Neuron (in vitro differentiated cells): ENCODE results near the gene RSRC1.
"Not testable (repeated sequence)": the region's sequence is repeated elsewhere in the genome, so short reads cannot be mapped to it uniquely, and the experiment has no call there.

ENCODE experiments used
- H2AFZ ChIP-seq: one replicate; pipeline ENCODE4 v1.6.1; 2013; ENCODE audit warnings: low read depth, mild to moderate bottlenecking, inconsistent platforms, low read length, moderate library complexity
- H3K27me3 ChIP-seq: one replicate; pipeline ENCODE4 v1.6.1; 2013; ENCODE audit warnings: low read length; ENCODE audit not compliant: insufficient read depth
- H3K36me3 ChIP-seq: one replicate; pipeline ENCODE4 v1.6.1; 2013; ENCODE audit warnings: low read length; ENCODE audit not compliant: insufficient read depth
- H3K4me1 ChIP-seq: one replicate; pipeline ENCODE4 v1.6.1; 2013; ENCODE audit warnings: low read length; ENCODE audit not compliant: insufficient read depth
- H3K4me3 ChIP-seq: 2 replicates; pipeline ENCODE4 v1.5.1; 2013; ENCODE audit warnings: mild to moderate bottlenecking, low read length, moderate library complexity
- H3K9me3 ChIP-seq: one replicate; pipeline ENCODE4 v1.6.1; 2013; ENCODE audit warnings: low read length

Gene RSRC1

DNA sequence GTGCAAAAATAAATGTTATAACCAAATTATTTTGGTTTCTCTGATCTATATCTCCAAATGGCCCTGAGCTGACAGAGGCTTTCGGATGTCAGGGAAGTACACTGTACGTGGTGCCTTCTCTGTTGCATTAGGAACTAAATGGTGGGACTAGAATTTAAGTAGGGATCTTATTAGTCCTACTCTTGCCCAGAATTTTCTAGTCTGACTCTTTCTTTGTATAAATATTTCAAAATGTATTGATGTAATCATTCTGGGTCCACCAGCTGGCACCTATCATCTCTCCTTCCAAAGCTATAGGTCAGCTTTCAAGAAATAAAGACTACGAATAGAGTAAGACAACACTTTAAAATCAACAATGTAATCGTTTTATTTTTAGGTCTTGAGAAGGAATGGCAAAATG lies 438.8 kb downstream of the RSRC1 start:
- H3K9me3 ChIP-seq, result peaks cover 2% of the 10 kb centered on the region
- H3K4me1 ChIP-seq, result no peaks in the 10 kb centered on the region
- no peak overlapping the region for H2AFZ ChIP-seq
- H3K36me3 ChIP-seq, result peaks cover 2% of the 10 kb centered on the region
- H3K27me3 ChIP-seq, result no peaks in the 10 kb centered on the region
- H3K4me3 ChIP-seq, result no peak overlapping the region

DNA sequence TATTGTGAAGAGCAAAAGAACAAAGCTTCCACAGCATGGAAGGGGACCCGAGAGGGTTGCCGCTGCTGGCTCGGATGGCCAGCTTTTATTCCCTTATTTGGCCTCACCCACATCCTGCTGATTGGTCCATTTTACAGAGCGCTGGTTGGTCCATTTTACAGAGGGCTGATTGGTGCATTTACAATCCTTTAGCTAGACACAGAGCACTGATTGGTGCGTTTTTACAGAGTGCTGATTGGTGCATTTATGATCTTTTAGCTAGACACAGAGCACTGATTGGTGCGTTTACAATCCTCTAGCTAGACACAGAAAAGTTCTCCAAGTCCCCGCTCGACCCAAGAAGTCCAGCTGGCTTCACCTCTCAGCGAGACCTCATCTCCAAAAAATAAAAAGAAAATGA lies 440.0 kb downstream of the RSRC1 start:
- not testable (repeated sequence) for H3K4me1 ChIP-seq, H3K36me3 ChIP-seq, H3K4me3 ChIP-seq, H3K9me3 ChIP-seq, H2AFZ ChIP-seq, H3K27me3 ChIP-seq

DNA sequence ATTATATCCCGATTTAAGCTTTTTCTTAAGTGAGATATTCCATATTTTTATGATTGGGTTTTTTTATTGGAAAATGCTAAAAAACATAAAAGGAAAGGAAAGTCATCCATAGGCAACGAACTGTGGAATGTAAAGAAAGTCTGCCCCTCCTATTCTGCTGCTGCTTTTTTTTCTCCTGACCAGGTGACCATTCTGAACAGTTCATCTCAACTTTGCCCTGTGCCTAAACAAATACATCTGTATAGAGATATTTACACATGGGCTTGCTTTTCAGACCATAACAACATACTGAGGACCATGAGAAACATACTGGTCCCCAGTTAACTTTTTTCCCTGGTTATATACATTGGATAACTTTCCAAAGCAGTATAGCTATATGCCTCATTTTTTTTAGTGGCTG lies 442.2 kb downstream of the RSRC1 start:
- Histone ChIP-seq H3K36me3 (no peaks in the 10 kb centered on the region), H3K4me1 (no peaks in the 10 kb centered on the region), H2AFZ (no peak overlapping the region), H3K9me3 (no peaks in the 10 kb centered on the region), H3K27me3 (no peaks in the 10 kb centered on the region), H3K4me3 (no peak overlapping the region)

DNA sequence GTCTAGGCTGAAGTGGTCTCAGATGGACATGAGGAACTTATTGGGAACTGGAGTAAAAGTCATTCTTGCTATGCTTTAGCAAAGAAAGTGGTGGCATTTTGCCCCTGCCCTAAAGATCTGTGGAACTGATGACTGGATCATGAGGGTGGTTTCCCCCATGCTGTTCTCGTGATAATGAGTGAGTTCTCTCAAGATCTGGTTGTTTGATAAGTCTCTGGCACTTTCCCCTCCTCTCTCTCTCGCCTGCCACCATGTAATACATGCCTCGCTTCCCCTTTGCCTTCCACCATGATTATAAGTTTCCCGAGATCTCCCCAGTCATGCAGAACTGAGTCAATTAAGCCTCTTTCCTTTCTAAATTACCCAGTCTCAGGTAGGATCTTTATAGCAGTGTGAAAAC lies 449.6 kb downstream of the RSRC1 start:
- no peak overlapping the region for H3K4me3 ChIP-seq
- H3K9me3 ChIP-seq, result no peaks in the 10 kb centered on the region
- H3K4me1 ChIP-seq, result peaks cover 2% of the 10 kb centered on the region

DNA sequence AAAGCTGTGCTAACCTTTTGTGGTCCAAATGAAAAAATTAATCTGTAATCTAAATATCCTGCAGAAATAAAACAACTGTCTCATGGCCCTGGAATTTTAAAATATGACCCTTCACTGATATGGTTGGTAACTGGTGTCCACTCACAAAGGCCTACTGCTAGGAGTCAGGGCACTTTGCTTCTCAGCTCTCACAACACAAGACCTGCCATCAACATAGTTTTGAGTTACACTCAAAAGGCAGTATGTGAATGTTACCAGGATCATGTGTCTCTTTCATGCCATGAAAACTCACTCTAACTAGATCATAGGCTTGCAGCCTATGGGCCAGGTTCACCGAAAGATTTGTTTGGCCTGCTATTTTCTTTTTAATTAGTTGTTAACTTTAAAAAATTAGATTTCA lies 451.1 kb downstream of the RSRC1 start:
- no peaks in the 10 kb centered on the region for H3K27me3 ChIP-seq
- peaks cover 2% of the 10 kb centered on the region for H3K4me1 ChIP-seq
- H3K36me3 ChIP-seq, result no peaks in the 10 kb centered on the region
- no peak overlapping the region for H2AFZ ChIP-seq
- no peaks in the 10 kb centered on the region for H3K9me3 ChIP-seq
- no peak overlapping the region for H3K4me3 ChIP-seq

More for the DNA sequence above, 449.6 kb downstream of the RSRC1 start:
- Histone ChIP-seq H3K36me3 (no peaks in the 10 kb centered on the region), H2AFZ (no peak overlapping the region), H3K27me3 (no peaks in the 10 kb centered on the region)

DNA sequence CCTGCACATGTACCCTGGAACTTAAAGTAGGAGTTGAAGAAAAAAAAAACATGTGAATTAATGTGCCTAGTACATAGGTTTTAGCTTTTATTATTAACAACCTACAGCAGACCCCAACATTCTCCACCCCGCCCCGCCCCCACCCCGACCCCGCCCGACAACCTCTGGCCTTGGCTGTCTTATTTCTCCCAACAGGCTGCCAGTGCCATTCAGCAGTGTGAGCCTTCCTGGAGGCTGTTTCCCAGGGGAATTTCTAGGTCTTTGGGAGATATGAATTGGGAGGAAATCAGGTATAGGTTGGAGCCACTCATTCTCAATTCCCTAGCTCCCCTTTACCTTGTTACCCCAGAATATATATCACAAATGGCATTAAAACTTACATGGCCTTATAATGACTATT lies 452.8 kb downstream of the RSRC1 start:
- H3K27me3 ChIP-seq, result peaks cover 3% of the 10 kb centered on the region
- no peak overlapping the region for H2AFZ ChIP-seq
- no peaks in the 10 kb centered on the region for H3K9me3 ChIP-seq
- H3K4me1 ChIP-seq, result peaks cover 2% of the 10 kb centered on the region
- no peaks in the 10 kb centered on the region for H3K36me3 ChIP-seq
- no peak overlapping the region for H3K4me3 ChIP-seq

DNA sequence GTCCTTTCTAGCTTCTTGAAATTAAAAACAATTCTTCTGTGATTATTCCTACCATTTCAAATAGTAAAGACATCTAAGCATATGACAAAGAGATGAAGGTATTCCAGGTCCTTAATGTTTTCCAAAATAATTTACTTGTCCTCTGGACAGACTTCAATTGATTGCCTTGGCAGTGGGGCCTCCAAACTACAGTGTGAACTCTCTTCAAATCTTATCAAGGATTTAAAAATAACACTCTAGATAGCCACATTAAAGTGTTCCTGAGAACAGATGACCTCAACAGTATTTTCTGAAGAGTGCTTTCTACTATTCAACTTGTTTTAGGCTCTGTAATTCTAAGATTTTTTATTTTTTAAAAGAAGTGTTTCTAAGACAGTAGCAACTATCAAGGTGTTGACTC lies 453.2 kb downstream of the RSRC1 start:
- peaks cover 2% of the 10 kb centered on the region for H3K4me1 ChIP-seq
- no peak overlapping the region for H3K4me3 ChIP-seq
- H2AFZ ChIP-seq, result no peak overlapping the region
- no peaks in the 10 kb centered on the region for H3K9me3 ChIP-seq
- H3K36me3 ChIP-seq, result no peaks in the 10 kb centered on the region
- H3K27me3 ChIP-seq, result peaks cover 3% of the 10 kb centered on the region

DNA sequence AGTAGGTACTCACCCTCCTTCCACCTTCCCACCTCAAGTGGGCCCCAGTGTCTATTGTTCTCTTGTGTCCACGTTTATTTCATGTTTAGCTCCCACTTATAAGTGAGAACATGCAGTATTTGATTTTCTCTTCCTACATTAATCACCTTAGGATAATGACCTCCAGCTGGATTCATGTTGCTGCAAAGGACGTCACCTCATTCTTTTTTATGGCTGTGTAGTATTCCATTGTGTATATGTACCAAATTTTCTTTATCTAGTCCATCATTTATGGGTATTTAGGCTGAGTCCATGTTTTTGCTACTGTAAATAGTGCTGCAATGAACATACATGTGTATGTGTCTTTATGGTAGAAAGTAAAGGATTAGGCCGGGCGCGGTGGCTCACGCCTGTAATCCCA lies 455.2 kb downstream of the RSRC1 start:
- Histone ChIP-seq H3K9me3 (no peaks in the 10 kb centered on the region), H3K36me3 (no peaks in the 10 kb centered on the region), H3K27me3 (peaks cover 3% of the 10 kb centered on the region), H3K4me1 (peaks cover 2% of the 10 kb centered on the region), H2AFZ (no peak overlapping the region), H3K4me3 (no peak overlapping the region)

DNA sequence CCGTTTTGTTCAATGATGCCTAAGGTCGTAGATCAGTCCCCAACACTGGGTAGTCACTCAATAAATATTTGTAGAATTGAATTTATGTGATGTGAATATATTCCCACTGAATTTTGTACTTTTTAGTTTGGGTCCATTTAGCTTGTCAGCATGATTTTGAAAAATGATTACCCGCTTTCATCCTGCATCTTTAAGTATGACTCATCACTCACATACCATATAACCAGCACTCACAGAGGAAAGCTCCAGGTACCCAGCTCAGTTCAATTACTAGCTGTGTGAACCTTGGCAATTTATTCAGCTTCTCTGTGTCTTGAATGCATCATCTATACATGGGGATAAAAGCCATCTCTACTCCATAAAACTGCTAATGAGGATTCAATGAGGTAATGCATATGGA lies 458.9 kb downstream of the RSRC1 start:
- peaks cover 3% of the 10 kb centered on the region for H3K27me3 ChIP-seq
- no peaks in the 10 kb centered on the region for H3K9me3 ChIP-seq
- peaks cover 10% of the 10 kb centered on the region for H3K4me1 ChIP-seq
- H2AFZ ChIP-seq, result no peak overlapping the region
- H3K36me3 ChIP-seq, result no peaks in the 10 kb centered on the region
- no peak overlapping the region for H3K4me3 ChIP-seq

DNA sequence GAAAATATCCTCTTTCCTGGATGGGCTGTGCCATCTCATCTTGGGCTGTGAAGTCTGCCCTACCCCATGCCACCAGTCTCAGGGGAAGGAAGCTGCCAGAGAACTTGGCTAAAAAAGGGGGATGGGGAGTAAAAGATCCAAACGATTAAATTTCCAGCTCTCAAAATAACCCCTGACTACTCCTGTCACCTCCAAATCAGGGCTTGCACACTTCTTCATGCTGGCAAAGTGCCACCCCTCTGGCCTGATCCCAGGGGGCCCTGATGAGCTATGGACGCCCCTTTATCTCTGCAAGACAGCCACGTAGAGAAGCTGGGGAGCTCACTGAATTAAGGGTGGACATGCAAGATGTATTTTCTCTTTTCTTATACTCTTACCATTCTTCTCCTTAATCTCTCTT lies 459.9 kb downstream of the RSRC1 start:
- Histone ChIP-seq H3K4me1 (peaks cover 10% of the 10 kb centered on the region), H3K27me3 (peaks cover 3% of the 10 kb centered on the region), H3K9me3 (no peaks in the 10 kb centered on the region), H2AFZ (no peak overlapping the region), H3K4me3 (no peak overlapping the region), H3K36me3 (no peaks in the 10 kb centered on the region)

DNA sequence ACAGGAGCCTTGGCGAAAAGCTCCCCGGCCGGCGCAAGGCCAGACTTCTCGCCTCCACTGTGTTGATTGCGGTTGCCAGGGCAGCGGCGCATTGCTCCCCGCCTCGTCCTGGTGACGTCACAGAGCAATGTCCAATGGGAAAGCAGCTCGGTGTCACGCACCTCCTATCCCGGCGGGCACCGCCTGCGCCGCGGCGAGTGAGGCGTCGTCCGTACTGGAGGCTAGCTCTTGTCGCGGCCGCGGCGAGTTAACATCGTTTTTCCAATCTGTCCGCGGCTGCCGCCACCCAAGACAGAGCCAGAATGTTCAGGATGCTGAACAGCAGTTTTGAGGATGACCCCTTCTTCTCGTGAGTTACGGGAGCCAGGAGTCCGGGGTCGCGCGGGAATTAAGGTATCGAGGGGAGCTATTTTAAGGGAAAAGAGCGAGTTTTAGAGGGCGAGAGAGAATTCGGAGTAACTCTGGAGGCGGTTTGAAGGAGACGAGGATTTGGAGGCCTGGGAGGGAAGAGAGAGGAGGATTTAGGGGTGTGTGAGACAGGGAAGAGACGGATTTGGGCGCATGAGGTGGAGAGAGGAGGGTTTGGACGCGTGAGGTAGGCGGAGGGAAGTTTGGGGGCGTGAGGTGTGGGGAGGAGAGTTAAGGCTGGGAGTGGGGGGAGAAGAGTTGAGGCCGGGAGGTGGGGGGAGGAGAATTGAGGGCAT lies 461.3 kb downstream of the RSRC1 start, which contains the start of gene MLF1:
Gene MLF1, plus strand, starts transcription at position 196 of the 704 bp plus-strand sequence. Its CDS starts 107 bp downstream, at position 303.
- Histone ChIP-seq H2AFZ (peak within 1 kb of the TSS; percentile 78), H3K27me3 (peaks cover 3% of the 10 kb centered on the region), H3K9me3 (no peaks in the 10 kb centered on the region), H3K4me1 (peaks cover 10% of the 10 kb centered on the region), H3K36me3 (no peaks in the 10 kb centered on the region), H3K4me3 (peak within 1 kb of the TSS; percentile 61)

DNA sequence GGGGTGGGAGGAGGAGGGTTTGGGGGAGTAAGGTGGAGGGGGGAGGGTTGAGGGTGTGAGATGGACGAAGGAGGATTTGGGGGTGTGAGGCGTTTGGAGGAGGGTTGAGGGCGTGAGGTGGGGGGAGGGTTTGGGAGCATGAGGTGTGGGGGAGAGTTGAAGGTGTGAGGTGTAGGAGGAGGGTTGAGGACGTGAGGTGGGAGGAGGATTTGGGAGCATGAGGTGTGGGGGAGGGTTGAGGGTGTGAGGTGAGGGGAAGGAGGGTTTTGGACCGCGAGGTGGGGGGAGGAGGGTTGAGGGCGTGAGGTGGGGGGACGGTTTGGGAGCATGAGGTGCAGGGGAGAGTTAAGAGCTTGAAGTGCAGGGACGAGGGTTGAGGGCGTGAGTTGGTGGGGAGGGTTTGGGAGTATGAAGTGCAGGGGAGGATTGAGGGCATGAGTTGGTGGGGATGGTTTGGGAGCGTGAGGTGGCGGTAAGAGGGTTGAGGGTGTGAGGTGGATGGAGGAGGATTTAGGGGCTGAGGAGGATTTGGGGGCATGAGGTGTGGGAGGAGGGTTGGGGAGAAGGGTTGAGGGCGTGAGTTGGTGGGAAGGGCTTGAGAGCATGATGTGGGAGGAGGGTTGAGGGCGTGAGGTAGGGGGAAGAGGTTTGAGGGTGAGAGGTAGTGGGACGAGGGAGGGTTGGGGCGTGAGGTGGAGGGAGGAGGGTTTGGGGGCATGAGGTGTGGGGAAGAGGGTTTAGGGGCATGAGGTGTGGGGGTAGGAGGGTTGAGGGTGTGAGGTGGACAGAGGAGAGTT lies 462.3 kb downstream of the RSRC1 start:
- Histone ChIP-seq H3K4me1 (peaks cover 10% of the 10 kb centered on the region), H3K4me3 (peak overlapping the region; percentile 25), H3K36me3 (no peaks in the 10 kb centered on the region), H3K9me3 (no peaks in the 10 kb centered on the region), H2AFZ (no peak overlapping the region), H3K27me3 (peaks cover 3% of the 10 kb centered on the region)

DNA sequence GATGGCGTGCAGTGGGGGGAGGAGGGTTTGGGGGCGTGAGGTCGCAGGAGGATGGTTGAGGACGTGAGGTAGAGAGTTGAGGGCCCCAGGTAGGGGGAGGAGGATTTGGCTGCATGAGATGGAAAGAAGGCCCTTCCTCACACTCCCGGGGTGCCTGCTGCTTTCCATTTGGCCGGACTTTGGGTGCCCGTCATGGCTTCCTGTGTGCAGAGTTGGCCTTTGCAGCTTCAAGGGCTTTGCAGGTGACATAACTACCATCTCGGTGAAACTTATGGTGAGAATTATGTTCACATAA lies 462.8 kb downstream of the RSRC1 start:
- H2AFZ ChIP-seq, result no peak overlapping the region
- H3K9me3 ChIP-seq, result no peaks in the 10 kb centered on the region
- no peak overlapping the region for H3K4me3 ChIP-seq
- H3K27me3 ChIP-seq, result no peaks in the 10 kb centered on the region
- no peaks in the 10 kb centered on the region for H3K36me3 ChIP-seq
- H3K4me1 ChIP-seq, result peaks cover 10% of the 10 kb centered on the region
